Loucy (cell line): ENCODE measurements around the gene ZNF586.

Experiments
- H2AFZ ChIP-seq: fragments of 200-600 bp; sonication (generic); 2 replicates; pipeline ENCODE4 v1.6.0; 2016; ENCODE audit warnings: antibody characterized with exemption, mild to moderate bottlenecking, low read length, moderate library complexity
- H3F3A ChIP-seq: fragments of 200-600 bp; 2 replicates; pipeline ENCODE4 v1.6.0; 2016; ENCODE audit warnings: antibody characterized with exemption, low read depth, mild to moderate bottlenecking
- H3K27me3 ChIP-seq: fragments of 200-600 bp; sonication (generic); 2 replicates; pipeline ENCODE4 v1.6.1; 2014; ENCODE audit warnings: low read length, mild to moderate bottlenecking; ENCODE audit not compliant: insufficient read depth, poor library complexity, severe bottlenecking
- H3K36me3 ChIP-seq: fragments of 200-600 bp; sonication (generic); 2 replicates; pipeline ENCODE4 v1.6.1; 2016; ENCODE audit warnings: low read length; ENCODE audit not compliant: insufficient read depth
- H3K4me1 ChIP-seq: fragments of 200-600 bp; sonication (generic); 2 replicates; pipeline ENCODE4 v1.5.1; 2014; ENCODE audit warnings: low read length, mild to moderate bottlenecking; ENCODE audit not compliant: insufficient read depth, poor library complexity, severe bottlenecking
- H3K4me2 ChIP-seq: fragments of 200-600 bp; sonication (generic); 2 replicates; pipeline ENCODE4 v1.6.0; 2014; ENCODE audit warnings: antibody characterized with exemption, low read length, low read depth, mild to moderate bottlenecking; ENCODE audit not compliant: poor library complexity, severe bottlenecking
- H3K4me3 ChIP-seq: fragments of 200-600 bp; sonication (generic); 2 replicates; pipeline ENCODE4 v1.5.1; 2014; ENCODE audit warnings: low read length, mild to moderate bottlenecking, mixed read lengths; ENCODE audit not compliant: poor library complexity, severe bottlenecking
- H3K79me2 ChIP-seq: fragments of 200-600 bp; sonication (generic); 2 replicates; pipeline ENCODE4 v1.6.1; 2014; ENCODE audit warnings: low read length; ENCODE audit not compliant: insufficient read depth
- H3K9ac ChIP-seq: fragments of 200-600 bp; sonication (generic); 2 replicates; pipeline ENCODE4 v1.6.0; 2014; ENCODE audit warnings: mild to moderate bottlenecking, low read depth, low read length, moderate library complexity; ENCODE audit not compliant: poor library complexity, severe bottlenecking
- H3K9me2 ChIP-seq: fragments of 200-600 bp; sonication (generic); replicated peaks from 2 replicates; pipeline ENCODE4 v1.6.1; 2016; ENCODE audit warnings: low read depth, low read length, mixed read lengths
- H3K9me3 ChIP-seq: fragments of 200-600 bp; sonication (generic); 2 replicates; pipeline ENCODE4 v1.6.1; 2014; ENCODE audit warnings: mild to moderate bottlenecking, antibody characterized with exemption, low read length, low read depth; ENCODE audit not compliant: insufficient read depth
- H4K20me1 ChIP-seq: fragments of 200-600 bp; sonication (generic); 2 replicates; pipeline ENCODE4 v1.6.0; 2014; ENCODE audit warnings: antibody characterized with exemption, low read length, mild to moderate bottlenecking; ENCODE audit not compliant: insufficient read depth, poor library complexity, severe bottlenecking
- EZH2phosphoT487 ChIP-seq: fragments of 200-600 bp; IDR thresholded peaks from 2 replicates; pipeline ENCODE4 v1.6.1; 2018; ENCODE audit warnings: antibody characterized with exemption, mild to moderate bottlenecking, moderate library complexity, borderline replicate concordance
- TF ChIP-seq, protein P1 (sequence below): fragments of 200-600 bp; sonication (generic); conservative IDR thresholded peaks from 2 replicates; pipeline ENCODE4 v1.5.1; 2014; ENCODE audit warnings: mild to moderate bottlenecking, antibody characterized with exemption, low read length

ZNF586 gene

DNA sequence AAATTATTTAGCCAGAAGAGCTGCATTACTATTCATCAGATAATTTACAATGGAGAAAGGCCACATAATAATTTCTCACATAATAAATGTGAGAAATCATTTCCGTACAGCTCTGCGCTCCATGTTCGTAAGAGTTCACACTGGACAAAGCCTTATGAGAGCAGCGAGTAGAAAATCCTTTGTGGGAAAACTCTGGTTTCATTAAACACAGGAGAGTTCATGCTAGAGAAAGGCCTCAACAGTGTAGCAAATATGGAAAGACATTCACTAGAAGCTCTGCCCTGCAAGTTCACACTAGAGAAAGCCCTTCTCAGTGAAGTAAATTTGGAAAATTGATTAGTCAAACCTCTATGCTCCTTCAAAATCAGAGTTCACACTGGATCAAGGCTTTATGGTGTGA lies 14.4 kb upstream of the ZNF586 start:
- Histone ChIP-seq H3K27me3 (no peaks in the 10 kb centered on the region), H4K20me1 (no peaks in the 10 kb centered on the region), H3K4me2 (no peak overlapping the region), H3K79me2 (peaks cover 11% of the 10 kb centered on the region; the same call in 1 of the 2 replicates), H3K36me3 (peaks cover 50% of the 10 kb centered on the region), H3K4me3 (no peak overlapping the region), H2AFZ (no peak overlapping the region), H3K9me2 (no peaks in the 10 kb centered on the region), H3K4me1 (no peaks in the 10 kb centered on the region), H3K9ac (no peak overlapping the region), H3K9me3 (peaks cover 34% of the 10 kb centered on the region; the same call in 1 of the 2 replicates), H3F3A (no peaks in the 10 kb centered on the region)
- TF ChIP-seq, protein P1, sequence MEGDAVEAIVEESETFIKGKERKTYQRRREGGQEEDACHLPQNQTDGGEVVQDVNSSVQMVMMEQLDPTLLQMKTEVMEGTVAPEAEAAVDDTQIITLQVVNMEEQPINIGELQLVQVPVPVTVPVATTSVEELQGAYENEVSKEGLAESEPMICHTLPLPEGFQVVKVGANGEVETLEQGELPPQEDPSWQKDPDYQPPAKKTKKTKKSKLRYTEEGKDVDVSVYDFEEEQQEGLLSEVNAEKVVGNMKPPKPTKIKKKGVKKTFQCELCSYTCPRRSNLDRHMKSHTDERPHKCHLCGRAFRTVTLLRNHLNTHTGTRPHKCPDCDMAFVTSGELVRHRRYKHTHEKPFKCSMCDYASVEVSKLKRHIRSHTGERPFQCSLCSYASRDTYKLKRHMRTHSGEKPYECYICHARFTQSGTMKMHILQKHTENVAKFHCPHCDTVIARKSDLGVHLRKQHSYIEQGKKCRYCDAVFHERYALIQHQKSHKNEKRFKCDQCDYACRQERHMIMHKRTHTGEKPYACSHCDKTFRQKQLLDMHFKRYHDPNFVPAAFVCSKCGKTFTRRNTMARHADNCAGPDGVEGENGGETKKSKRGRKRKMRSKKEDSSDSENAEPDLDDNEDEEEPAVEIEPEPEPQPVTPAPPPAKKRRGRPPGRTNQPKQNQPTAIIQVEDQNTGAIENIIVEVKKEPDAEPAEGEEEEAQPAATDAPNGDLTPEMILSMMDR, result no peak

DNA sequence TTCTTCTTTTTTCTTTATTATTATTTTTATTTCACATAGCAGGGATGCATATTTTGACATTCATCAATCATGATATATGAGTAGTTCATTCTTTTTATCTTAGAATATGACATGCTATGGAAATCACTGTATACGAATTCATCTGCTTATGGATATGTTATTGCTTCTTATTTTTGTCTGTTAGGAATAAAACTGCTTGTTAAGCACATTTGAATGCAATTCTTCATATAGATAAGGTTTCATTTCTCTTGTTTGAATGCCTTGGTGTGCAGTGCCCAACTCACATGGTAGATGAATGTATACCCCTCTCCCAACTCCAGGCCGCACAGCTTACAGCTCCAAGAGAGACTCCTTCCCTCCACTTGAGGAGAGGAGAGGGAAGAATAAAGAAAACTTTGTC lies 11.5 kb upstream of the ZNF586 start:
- no peak overlapping the region for H3K4me3 ChIP-seq
- H3F3A ChIP-seq, result no peaks in the 10 kb centered on the region
- H3K4me1 ChIP-seq, result no peaks in the 10 kb centered on the region
- no peaks in the 10 kb centered on the region for H4K20me1 ChIP-seq
- H3K27me3 ChIP-seq, result no peaks in the 10 kb centered on the region
- H2AFZ ChIP-seq, result no peak overlapping the region
- no peaks in the 10 kb centered on the region for H3K9me2 ChIP-seq
- no peak overlapping the region for H3K9ac ChIP-seq
- TF ChIP-seq, protein P1, result no peak
- no peak for TF ChIP-seq EZH2phosphoT487
- no peaks in the 10 kb centered on the region for H3K79me2 ChIP-seq
- no peak overlapping the region for H3K4me2 ChIP-seq
- H3K9me3 ChIP-seq, result peaks cover 24% of the 10 kb centered on the region; the same call in 1 of the 2 replicates
- H3K36me3 ChIP-seq, result peaks cover 25% of the 10 kb centered on the region

DNA sequence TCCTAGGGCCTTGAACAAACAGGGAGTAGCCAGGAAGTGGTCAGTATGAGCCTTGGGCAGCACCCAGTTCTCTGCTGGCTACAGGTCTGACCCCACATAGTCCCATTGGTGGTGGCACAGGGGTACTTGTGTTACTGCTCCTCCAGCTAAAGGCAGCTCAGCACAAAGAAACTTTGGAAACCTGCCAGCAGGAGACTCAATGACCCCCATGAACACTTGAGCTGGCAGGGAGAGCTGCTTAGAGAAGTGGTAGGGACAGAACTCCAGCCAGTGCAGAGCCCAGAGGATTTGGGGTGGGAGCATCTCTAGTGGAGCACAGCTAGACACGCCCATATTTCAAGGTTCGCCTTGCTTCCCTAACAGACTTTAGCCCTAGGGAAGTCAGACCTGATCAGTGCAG lies 10.4 kb upstream of the ZNF586 start:
- peaks cover 12% of the 10 kb centered on the region; the same call in 1 of the 2 replicates for H3K9me3 ChIP-seq
- no peaks in the 10 kb centered on the region for H3K4me1 ChIP-seq
- H3K27me3 ChIP-seq, result no peaks in the 10 kb centered on the region
- H3K36me3 ChIP-seq, result peaks cover 13% of the 10 kb centered on the region; the same call in 1 of the 2 replicates
- H3F3A ChIP-seq, result no peaks in the 10 kb centered on the region
- no peaks in the 10 kb centered on the region for H3K9me2 ChIP-seq
- H3K4me3 ChIP-seq, result no peak overlapping the region
- H4K20me1 ChIP-seq, result no peaks in the 10 kb centered on the region
- TF ChIP-seq EZH2phosphoT487, result no peak
- TF ChIP-seq, protein P1, result no peak
- no peaks in the 10 kb centered on the region for H3K79me2 ChIP-seq
- no peak overlapping the region for H3K9ac ChIP-seq
- H2AFZ ChIP-seq, result no peak overlapping the region
- no peak overlapping the region for H3K4me2 ChIP-seq
